Caco-2 (cell line): ENCODE data around the gene GOLPH3. TPM values are rescaled to one million over a fixed set of nuclear protein-coding genes. Genes with fewer than 3 reads are reported as not detected.

ENCODE experiments used
- BruUV-seq: library from RNA; stranded (reverse); fragments of 400-500 nt; replicated peaks from 2 replicates; lab custom pipeline; 2021; lab: Mats Ljungman, UMichigan
- CTCF ChIA-PET: fragments of 300-600 bp; sonication (Branson Sonifier 250); formaldehyde crosslinking; loops from one replicate; lab custom pipeline; 2022; ENCODE audit warnings: antibody characterized with exemption; lab: Charles Lee
- POLR2A ChIA-PET: fragments of 300-600 bp; sonication (Branson Sonifier 250); formaldehyde crosslinking; loops from one replicate; lab custom pipeline; 2022; ENCODE audit warnings: antibody characterized with exemption; lab: Charles Lee
- DNase-seq, 2 experiments: peaks; one replicate each; pipeline versions ENCODE4 v3.0.0 to v3.0.0-alpha.2; 2020 to 2022
- H3K27me3 ChIP-seq: replicated peaks from 2 replicates; pipeline ENCODE4 v1.6.0; 2011; ENCODE audit warnings: low read length; ENCODE audit not compliant: control insufficient read depth, insufficient read depth
- H3K36me3 ChIP-seq: 2 replicates; pipeline ENCODE4 v1.5.1; 2011; ENCODE audit warnings: low read length; ENCODE audit not compliant: control insufficient read depth, insufficient read depth
- H3K4me1 ChIP-seq: fragments of 250-450 bp; sonication (Bioruptor Pico); 2 replicates; pipeline ENCODE4 v1.5.1; 2020; ENCODE audit warnings: mild to moderate bottlenecking
- H3K4me3 ChIP-seq: 2 replicates; pipeline ENCODE4 v1.5.1; 2011; ENCODE audit warnings: low read depth, mild to moderate bottlenecking, control low read depth, low read length
- H3K9me3 ChIP-seq: fragments of 250-450 bp; sonication (Bioruptor Pico); 2 replicates; pipeline ENCODE4 v1.5.1; 2020; ENCODE audit warnings: mild to moderate bottlenecking, moderate library complexity
- H3K27ac Mint-ChIP-seq: one replicate; pipeline ENCODE4 v1.8.0; 2022; ENCODE audit warnings: mixed read lengths; ENCODE audit not compliant: unreplicated experiment
- H3K27me3 Mint-ChIP-seq: one replicate; pipeline ENCODE4 v1.8.0; 2022; ENCODE audit warnings: mixed read lengths; ENCODE audit not compliant: insufficient read depth, unreplicated experiment
- H3K36me3 Mint-ChIP-seq: one replicate; pipeline ENCODE4 v1.8.0; 2022; ENCODE audit warnings: mild to moderate bottlenecking, mixed read lengths; ENCODE audit not compliant: insufficient read depth, unreplicated experiment
- H3K4me1 Mint-ChIP-seq: one replicate; pipeline ENCODE4 v1.8.0; 2022; ENCODE audit warnings: low read depth, mixed read lengths; ENCODE audit not compliant: unreplicated experiment
- H3K4me3 Mint-ChIP-seq: one replicate; pipeline ENCODE4 v1.8.0; 2022; ENCODE audit warnings: mild to moderate bottlenecking, moderate library complexity, mixed read lengths; ENCODE audit not compliant: unreplicated experiment
- H3K9me3 Mint-ChIP-seq: one replicate; pipeline ENCODE4 v1.8.0; 2022; ENCODE audit warnings: mixed read lengths; ENCODE audit not compliant: unreplicated experiment
- intact Hi-C: fragments of 100-400 bp; cut with micrococcal nuclease; formaldehyde crosslinking; loops from one replicate; pipeline ENCODE4 v1.10.0; 2022; ENCODE audit not compliant: unreplicated experiment
- total RNA-seq: library from RNA; stranded (reverse); gene quantifications from 2 replicates; pipeline ENCODE4 v1.2.3, GENCODE V29; 2022
- TF ChIP-seq, protein P1 (sequence below), 2 experiments: fragments of 200-600 bp in 1 of 2; IDR thresholded peaks; 1 replicate in 1 of 2; 2 replicates in 1 of 2; pipeline versions ENCODE4 v1.5.1 to v1.8.0; 2011 to 2022; ENCODE audit warnings: antibody characterized with exemption in 1 of 2, control low read depth in 1 of 2, inconsistent platforms in 1 of 2, low read depth in 1 of 2, low read length in 1 of 2, mild to moderate bottlenecking in 1 of 2, moderate library complexity in 1 of 2; ENCODE audit not compliant: insufficient read depth in 1 of 2, severe bottlenecking in 1 of 2, unreplicated experiment in 1 of 2

GOLPH3 gene
- total RNA-seq, 1 experiment from 2014 or later = 122 TPM

DNA sequence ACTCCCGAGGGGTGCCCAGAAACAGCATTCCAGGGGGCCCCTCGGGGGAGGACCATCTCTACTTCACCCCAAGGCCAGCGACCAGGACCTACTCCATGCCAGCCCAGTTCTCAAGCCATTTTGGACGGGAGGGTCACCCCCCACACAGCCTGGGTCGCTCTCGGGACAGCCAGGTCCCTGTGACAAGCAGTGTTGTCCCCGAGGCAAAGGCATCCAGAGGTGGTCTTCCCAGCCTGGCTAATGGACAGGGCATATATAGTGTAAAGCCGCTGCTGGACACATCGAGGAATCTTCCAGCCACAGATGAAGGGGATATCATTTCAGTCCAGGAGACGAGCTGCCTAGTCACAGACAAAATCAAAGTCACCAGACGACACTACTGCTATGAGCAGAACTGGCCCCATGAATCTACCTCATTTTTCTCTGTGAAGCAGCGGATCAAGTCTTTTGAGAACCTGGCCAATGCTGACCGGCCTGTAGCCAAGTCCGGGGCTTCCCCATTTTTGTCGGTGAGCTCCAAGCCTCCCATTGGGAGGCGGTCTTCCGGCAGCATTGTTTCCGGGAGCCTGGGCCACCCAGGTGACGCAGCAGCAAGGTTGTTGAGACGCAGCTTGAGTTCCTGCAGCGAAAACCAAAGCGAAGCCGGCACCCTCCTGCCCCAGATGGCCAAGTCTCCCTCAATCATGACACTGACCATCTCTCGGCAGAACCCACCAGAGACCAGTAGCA lies 83.9 kb downstream of the GOLPH3 start:
- DNase-seq = no peak
- Mint-ChIP-seq H3K4me3 (no peak overlapping the region), H3K9me3 (no peaks in the 10 kb centered on the region), H3K27me3 (no peaks in the 10 kb centered on the region), H3K4me1 (no peaks in the 10 kb centered on the region), H3K27ac (no peak overlapping the region), H3K36me3 (peaks cover 27% of the 10 kb centered on the region)
- CTCF ChIA-PET = no interaction called here
- Histone ChIP-seq H3K4me1 (no peaks in the 10 kb centered on the region), H3K9me3 (no peaks in the 10 kb centered on the region), H3K36me3 (no peaks in the 10 kb centered on the region), H3K27me3 (no peaks in the 10 kb centered on the region), H3K4me3 (no peak overlapping the region)
- intact Hi-C loops = loop anchor here (5.0 kb wide), 2 partner anchors 163 to 558 kb away; partner anchors contain the start of genes C5orf22 and DROSHA
- BruUV-seq = no TSS peak
- POLR2A ChIA-PET = no interaction called here
- TF ChIP-seq, protein P1, sequence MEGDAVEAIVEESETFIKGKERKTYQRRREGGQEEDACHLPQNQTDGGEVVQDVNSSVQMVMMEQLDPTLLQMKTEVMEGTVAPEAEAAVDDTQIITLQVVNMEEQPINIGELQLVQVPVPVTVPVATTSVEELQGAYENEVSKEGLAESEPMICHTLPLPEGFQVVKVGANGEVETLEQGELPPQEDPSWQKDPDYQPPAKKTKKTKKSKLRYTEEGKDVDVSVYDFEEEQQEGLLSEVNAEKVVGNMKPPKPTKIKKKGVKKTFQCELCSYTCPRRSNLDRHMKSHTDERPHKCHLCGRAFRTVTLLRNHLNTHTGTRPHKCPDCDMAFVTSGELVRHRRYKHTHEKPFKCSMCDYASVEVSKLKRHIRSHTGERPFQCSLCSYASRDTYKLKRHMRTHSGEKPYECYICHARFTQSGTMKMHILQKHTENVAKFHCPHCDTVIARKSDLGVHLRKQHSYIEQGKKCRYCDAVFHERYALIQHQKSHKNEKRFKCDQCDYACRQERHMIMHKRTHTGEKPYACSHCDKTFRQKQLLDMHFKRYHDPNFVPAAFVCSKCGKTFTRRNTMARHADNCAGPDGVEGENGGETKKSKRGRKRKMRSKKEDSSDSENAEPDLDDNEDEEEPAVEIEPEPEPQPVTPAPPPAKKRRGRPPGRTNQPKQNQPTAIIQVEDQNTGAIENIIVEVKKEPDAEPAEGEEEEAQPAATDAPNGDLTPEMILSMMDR (IDR thresholded peaks at IDR 0.05; ENCODE audit: insufficient read depth in 1 of 2, low read depth in 1 of 2, low read length in 1 of 2, severe bottlenecking in 1 of 2, unreplicated experiment in 1 of 2) = no peak

DNA sequence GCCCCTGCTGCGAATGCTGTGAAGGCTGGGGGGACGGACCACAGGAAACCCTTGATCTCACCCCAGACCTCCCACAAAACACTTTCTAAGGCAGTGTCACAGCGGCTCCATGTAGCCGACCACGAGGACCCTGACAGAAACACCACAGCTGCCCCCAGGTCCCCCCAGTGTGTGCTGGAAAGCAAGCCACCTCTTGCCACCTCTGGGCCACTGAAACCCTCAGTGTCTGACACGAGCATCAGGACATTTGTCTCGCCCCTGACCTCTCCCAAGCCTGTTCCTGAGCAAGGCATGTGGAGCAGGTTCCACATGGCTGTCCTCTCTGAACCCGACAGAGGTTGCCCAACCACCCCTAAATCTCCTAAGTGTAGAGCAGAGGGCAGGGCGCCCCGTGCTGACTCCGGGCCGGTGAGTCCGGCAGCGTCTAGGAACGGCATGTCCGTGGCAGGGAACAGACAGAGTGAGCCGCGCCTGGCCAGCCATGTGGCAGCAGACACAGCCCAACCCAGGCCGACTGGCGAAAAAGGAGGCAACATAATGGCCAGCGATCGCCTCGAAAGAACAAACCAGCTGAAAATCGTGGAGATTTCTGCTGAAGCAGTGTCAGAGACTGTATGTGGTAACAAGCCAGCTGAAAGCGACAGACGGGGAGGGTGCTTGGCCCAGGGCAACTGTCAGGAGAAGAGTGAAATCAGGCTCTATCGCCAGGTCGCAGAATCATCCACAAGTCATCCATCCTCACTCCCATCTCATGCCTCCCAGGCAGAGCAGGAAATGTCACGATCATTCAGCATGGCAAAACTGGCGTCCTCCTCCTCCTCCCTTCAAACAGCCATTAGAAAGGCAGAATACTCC lies 84.7 kb downstream of the GOLPH3 start:
- no peaks in the 10 kb centered on the region for H3K36me3 ChIP-seq
- H3K4me3 Mint-ChIP-seq = no peak overlapping the region
- H3K27me3 Mint-ChIP-seq = no peaks in the 10 kb centered on the region
- intact Hi-C loops = no loop called here
- peaks cover 22% of the 10 kb centered on the region for H3K36me3 Mint-ChIP-seq
- no TSS peak for BruUV-seq
- H3K4me1 ChIP-seq = no peaks in the 10 kb centered on the region
- no peak overlapping the region for H3K4me3 ChIP-seq
- H3K9me3 ChIP-seq = no peaks in the 10 kb centered on the region
- no peaks in the 10 kb centered on the region for H3K4me1 Mint-ChIP-seq
- POLR2A ChIA-PET = no interaction called here
- no peak for DNase-seq
- H3K27ac Mint-ChIP-seq = no peak overlapping the region
- CTCF ChIA-PET = no interaction called here
- no peaks in the 10 kb centered on the region for H3K27me3 ChIP-seq
- TF ChIP-seq, protein P1 (IDR thresholded peaks at IDR 0.05; ENCODE audit: insufficient read depth in 1 of 2, low read depth in 1 of 2, low read length in 1 of 2, severe bottlenecking in 1 of 2, unreplicated experiment in 1 of 2) = no peak
- H3K9me3 Mint-ChIP-seq = no peaks in the 10 kb centered on the region

- no peaks in the 10 kb centered on the region for H3K36me3 ChIP-seq
- H3K9me3 Mint-ChIP-seq = no peaks in the 10 kb centered on the region
- no TSS peak for BruUV-seq
- CTCF ChIA-PET = no interaction called here
- no peaks in the 10 kb centered on the region for H3K4me1 Mint-ChIP-seq
- TF ChIP-seq, protein P1 (IDR thresholded peaks at IDR 0.05; ENCODE audit: insufficient read depth in 1 of 2, low read depth in 1 of 2, low read length in 1 of 2, severe bottlenecking in 1 of 2, unreplicated experiment in 1 of 2) = no peak
- H3K27ac Mint-ChIP-seq = peak overlapping the region; percentile 17
- H3K4me3 ChIP-seq = no peak overlapping the region
- intact Hi-C loops = no loop called here
- no peaks in the 10 kb centered on the region for H3K27me3 ChIP-seq
- H3K36me3 Mint-ChIP-seq = peaks cover 15% of the 10 kb centered on the region
- POLR2A ChIA-PET = no interaction called here
- no peaks in the 10 kb centered on the region for H3K9me3 ChIP-seq
- H3K4me1 ChIP-seq = no peaks in the 10 kb centered on the region
- no peak for DNase-seq
- no peak overlapping the region for H3K4me3 Mint-ChIP-seq
- H3K27me3 Mint-ChIP-seq = no peaks in the 10 kb centered on the region
Observed at GRCh38 chr5:32088214-32088613, 85.9 kb downstream of the GOLPH3 start.
